Ectodermal cell (in vitro differentiated cells): ENCODE data around the gene CBX4. TPM values are rescaled to one million over a fixed set of nuclear protein-coding genes. Genes with fewer than 3 reads are reported as not detected.

ENCODE experiments used
- H3K27ac ChIP-seq: 2 replicates; pipeline ENCODE4 v1.7.0; 2013; ENCODE audit warnings: mild to moderate bottlenecking, low read depth, low read length; ENCODE audit not compliant: insufficient read depth, poor library complexity, severe bottlenecking
- H3K27me3 ChIP-seq: 2 replicates; pipeline ENCODE4 v1.7.0; 2013; ENCODE audit warnings: mild to moderate bottlenecking, low read length; ENCODE audit not compliant: insufficient read depth, control insufficient read depth, poor library complexity, severe bottlenecking
- H3K36me3 ChIP-seq: one replicate; pipeline ENCODE4 v1.7.0; 2013; ENCODE audit warnings: low read length; ENCODE audit not compliant: control insufficient read depth, insufficient read depth
- H3K4me1 ChIP-seq: one replicate; pipeline ENCODE4 v1.7.0; 2013; ENCODE audit warnings: low read length; ENCODE audit not compliant: control insufficient read depth, insufficient read depth
- H3K4me3 ChIP-seq: 2 replicates; pipeline ENCODE4 v1.7.0; 2013; ENCODE audit warnings: low read depth, low read length, control low read depth; ENCODE audit not compliant: insufficient read depth
- H3K9me3 ChIP-seq: 2 replicates; pipeline ENCODE4 v1.7.0; 2013; ENCODE audit warnings: mild to moderate bottlenecking, low read length, moderate library complexity; ENCODE audit not compliant: control insufficient read depth
- WGBS, 2 experiments: methylation state at CpG; one replicate each; pipeline ENCODE4 v1.1.7; 2013; ENCODE audit warnings: missing lambda C conversion rate in 2 of 2; 5-methylcytosine and 5-hydroxymethylcytosine counted together
- polyA plus RNA-seq, 4 experiments: library from polyadenylated mRNA; stranded (reverse); fragments of 50-300 nt; gene quantifications; one replicate each; pipeline ENCODE4 v1.2.3, GENCODE V29; 2013

Gene CBX4
- 9.8 TPM for polyA plus RNA-seq (2013, experiment 1 of 4)
- 10.1 TPM for polyA plus RNA-seq (2013, experiment 2 of 4)
- polyA plus RNA-seq (2013, experiment 3 of 4): 8.3 TPM
- 6.7 TPM for polyA plus RNA-seq (2013, experiment 4 of 4)

GRCh38 chr17:79839356-79840268 is at the start of gene CBX4:
Gene CBX4, minus strand, starts transcription at chr17:79839440. Its CDS starts 189 bp downstream, at chr17:79839251.
- peaks cover 88% of the 10 kb centered on the region for H3K27me3 ChIP-seq
- H3K27ac ChIP-seq: peak within 1 kb of the TSS; percentile 50
- peaks cover 44% of the 10 kb centered on the region for H3K4me1 ChIP-seq

GRCh38 chr17:79888009-79888540 is 48.8 kb upstream of the CBX4 start:
- no peak overlapping the region for H3K4me3 ChIP-seq
- no peaks in the 10 kb centered on the region for H3K36me3 ChIP-seq
- H3K9me3 ChIP-seq: no peaks in the 10 kb centered on the region
- WGBS, 2 experiments: 91 to 94% methylated on average over 17 of the region's 17 CpGs
- H3K4me1 ChIP-seq: no peaks in the 10 kb centered on the region
- H3K27ac ChIP-seq: no peak overlapping the region
- no peaks in the 10 kb centered on the region for H3K27me3 ChIP-seq

More at GRCh38 chr17:79839356-79840268, at the start of gene CBX4:
- Histone ChIP-seq H3K36me3 (no peaks in the 10 kb centered on the region), H3K4me3 (peak within 1 kb of the TSS; percentile 58), H3K9me3 (no peaks in the 10 kb centered on the region)
- 1 to 2% methylated on average over 103 of the region's 103 CpGs for WGBS, 2 experiments

DNA sequence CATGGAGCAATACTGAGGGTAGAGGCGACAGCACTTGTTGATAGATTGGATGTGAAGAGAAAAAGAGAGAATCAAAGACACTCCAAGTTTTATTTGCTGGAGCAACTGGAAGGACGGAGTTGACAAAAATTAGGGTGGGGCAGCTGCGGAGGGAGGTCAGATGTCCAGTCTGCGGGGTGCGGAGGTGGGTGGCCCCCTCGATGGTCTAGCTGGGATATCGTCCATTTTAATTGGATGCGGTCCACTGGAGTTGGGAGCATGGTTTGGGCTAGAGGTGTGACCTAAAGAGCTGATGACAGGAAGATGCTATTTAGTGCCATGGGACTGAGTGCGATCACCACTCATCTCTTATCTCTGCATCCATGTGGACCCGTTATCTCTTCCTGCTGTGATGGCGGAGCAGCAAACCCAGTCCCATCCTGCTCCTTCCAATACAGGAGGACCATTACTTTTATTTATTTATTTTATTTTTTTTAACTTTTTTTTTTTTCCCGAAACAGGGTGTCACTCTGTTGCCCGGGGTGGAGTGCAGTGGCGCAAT is 48.3 kb upstream of the CBX4 start:
- H3K27ac ChIP-seq: no peak overlapping the region
- no peaks in the 10 kb centered on the region for H3K9me3 ChIP-seq
- H3K27me3 ChIP-seq: no peaks in the 10 kb centered on the region
- H3K4me1 ChIP-seq: no peaks in the 10 kb centered on the region
- WGBS, 2 experiments: 94 to 95% methylated on average over 14 of the region's 14 CpGs
- no peaks in the 10 kb centered on the region for H3K36me3 ChIP-seq
- H3K4me3 ChIP-seq: no peak overlapping the region

DNA sequence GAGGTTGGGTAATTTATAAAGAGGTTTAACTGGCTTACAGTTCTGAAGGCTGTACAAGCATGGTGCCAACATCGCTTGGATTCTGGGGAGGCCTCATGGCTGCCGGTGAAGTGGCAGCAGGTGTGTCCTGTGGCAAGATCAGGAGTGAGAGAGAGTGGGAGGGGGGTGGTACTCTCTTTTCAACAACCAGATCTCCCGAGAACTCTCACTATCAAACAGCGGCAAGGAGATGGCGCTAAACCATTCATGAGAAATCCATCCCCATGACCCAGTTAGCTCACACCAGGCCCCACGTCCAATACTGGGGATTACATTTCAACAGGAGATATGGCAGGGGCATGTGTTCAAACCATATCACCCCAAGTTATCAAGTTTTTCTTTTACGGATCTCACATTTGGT is 44.0 kb upstream of the CBX4 start:
- H3K4me1 ChIP-seq: no peaks in the 10 kb centered on the region
- WGBS, 2 experiments: 78 to 79% methylated on average over 7 of the region's 7 CpGs
- H3K27me3 ChIP-seq: no peaks in the 10 kb centered on the region
- H3K36me3 ChIP-seq: no peaks in the 10 kb centered on the region
- H3K9me3 ChIP-seq: no peaks in the 10 kb centered on the region
- no peak overlapping the region for H3K4me3 ChIP-seq
- no peak overlapping the region for H3K27ac ChIP-seq

DNA sequence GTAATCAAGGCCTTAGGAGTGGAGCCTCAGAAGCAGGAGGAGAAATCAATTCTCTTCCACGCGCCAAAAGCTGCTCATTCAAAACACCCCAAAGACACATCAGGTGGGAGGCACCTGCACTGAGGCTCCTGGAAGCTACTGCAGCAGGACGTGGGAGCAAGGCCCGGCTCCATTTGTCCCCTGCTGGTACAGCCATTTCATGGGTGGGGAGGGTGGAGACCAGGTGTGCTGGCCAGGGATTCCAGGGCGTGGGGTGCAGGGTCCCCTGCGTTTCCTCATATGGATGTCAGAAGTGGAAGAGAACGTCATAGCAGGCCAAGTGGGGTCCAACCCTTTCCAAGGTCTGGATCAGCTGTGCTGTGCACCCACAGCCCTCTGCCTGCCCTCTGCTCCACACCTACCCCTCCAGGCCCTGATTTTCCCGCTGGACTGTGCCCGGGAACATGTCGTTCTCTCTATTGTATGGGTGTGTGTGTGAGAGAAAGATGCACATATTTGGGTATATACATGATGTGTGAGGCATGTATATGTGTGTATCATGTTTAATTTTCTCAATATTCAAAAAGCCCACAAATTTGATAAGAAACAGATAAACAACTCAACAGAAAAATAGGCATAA is 39.2 kb upstream of the CBX4 start:
- no peaks in the 10 kb centered on the region for H3K27me3 ChIP-seq
- H3K36me3 ChIP-seq: no peaks in the 10 kb centered on the region
- WGBS, 2 experiments: 90 to 93% methylated on average over 8 to 10 of the region's 10 CpGs
- H3K9me3 ChIP-seq: no peaks in the 10 kb centered on the region
- no peaks in the 10 kb centered on the region for H3K4me1 ChIP-seq
- H3K27ac ChIP-seq: no peak overlapping the region
- no peak overlapping the region for H3K4me3 ChIP-seq

- 81 to 86% methylated on average over 6 of the region's 6 CpGs for WGBS, 2 experiments
Measured at GRCh38 chr17:79877041-79877440, 37.8 kb upstream of the CBX4 start.

GRCh38 chr17:79875511-79875910 is 36.3 kb upstream of the CBX4 start:
- no peak overlapping the region for H3K4me3 ChIP-seq
- no peaks in the 10 kb centered on the region for H3K4me1 ChIP-seq
- no peaks in the 10 kb centered on the region for H3K27me3 ChIP-seq
- 91 to 93% methylated on average over 4 of the region's 4 CpGs for WGBS, 2 experiments
- H3K36me3 ChIP-seq: no peaks in the 10 kb centered on the region
- H3K27ac ChIP-seq: no peak overlapping the region
- H3K9me3 ChIP-seq: no peaks in the 10 kb centered on the region

More at GRCh38 chr17:79877041-79877440, 37.8 kb upstream of the CBX4 start:
- no peaks in the 10 kb centered on the region for H3K9me3 ChIP-seq
- H3K4me3 ChIP-seq: no peak overlapping the region
- H3K27me3 ChIP-seq: no peaks in the 10 kb centered on the region
- no peaks in the 10 kb centered on the region for H3K36me3 ChIP-seq
- H3K27ac ChIP-seq: no peak overlapping the region
- no peaks in the 10 kb centered on the region for H3K4me1 ChIP-seq

DNA sequence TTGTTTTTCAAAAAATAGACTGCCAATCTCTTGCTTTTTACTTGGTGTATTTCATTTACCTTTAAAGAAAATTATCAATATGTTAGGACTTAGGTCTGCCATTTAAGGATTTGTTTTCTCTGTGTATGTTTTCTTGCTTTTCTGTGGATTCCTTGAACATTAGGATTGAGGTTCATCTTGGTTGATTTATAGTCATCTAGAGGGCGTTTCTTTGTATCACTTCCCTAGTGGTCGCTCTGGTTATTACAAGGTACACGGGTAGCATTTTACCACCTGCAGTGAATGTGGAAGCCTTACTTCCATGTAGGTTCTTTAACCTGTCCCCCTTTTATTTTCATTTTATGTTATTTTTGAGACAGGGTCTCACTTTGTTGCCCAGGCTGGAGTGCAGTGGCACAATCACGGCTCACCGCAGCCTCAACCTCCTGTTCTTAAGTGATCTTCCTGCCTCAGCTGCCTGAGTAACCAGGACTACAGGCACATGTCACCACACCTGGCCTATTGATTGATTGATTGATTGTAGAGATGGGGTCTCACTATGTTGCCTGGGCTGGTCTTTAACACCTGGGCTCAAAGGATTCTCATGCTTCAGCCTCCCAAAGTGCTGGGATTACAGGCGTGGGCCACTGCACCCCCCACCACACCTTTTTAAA is 35.2 kb upstream of the CBX4 start:
- H3K27ac ChIP-seq: no peak overlapping the region
- 58 to 62% methylated on average over 6 of the region's 6 CpGs for WGBS, 2 experiments
- no peaks in the 10 kb centered on the region for H3K36me3 ChIP-seq
- H3K9me3 ChIP-seq: no peaks in the 10 kb centered on the region
- no peaks in the 10 kb centered on the region for H3K27me3 ChIP-seq
- peaks cover 5% of the 10 kb centered on the region for H3K4me1 ChIP-seq
- no peak overlapping the region for H3K4me3 ChIP-seq

DNA sequence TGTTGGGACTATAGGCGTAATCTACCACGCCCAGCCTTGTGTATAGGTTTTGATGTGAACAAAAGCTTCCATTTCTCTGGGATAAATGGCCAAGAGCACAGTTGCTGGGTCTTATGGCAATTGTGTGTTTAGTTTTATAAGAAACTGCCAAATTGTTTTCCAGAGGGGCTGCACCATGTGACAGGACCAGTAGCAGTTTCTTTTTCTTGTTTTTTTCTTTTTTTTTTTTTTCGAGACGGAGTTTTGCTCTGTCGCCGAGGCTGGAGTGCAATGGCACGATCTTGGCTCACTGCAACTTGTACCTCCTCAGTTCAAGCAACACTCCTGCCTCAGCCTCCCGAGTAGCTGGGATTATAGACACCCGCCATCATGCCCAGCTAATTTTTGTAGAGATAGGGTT is 34.3 kb upstream of the CBX4 start:
- peaks cover 12% of the 10 kb centered on the region for H3K4me1 ChIP-seq
- 91 to 95% methylated on average over 9 of the region's 9 CpGs for whole genome bisulfite sequencing, 2 experiments
- H3K27me3 ChIP-seq: no peaks in the 10 kb centered on the region
- H3K27ac ChIP-seq: no peak overlapping the region
- no peak overlapping the region for H3K4me3 ChIP-seq
- H3K9me3 ChIP-seq: no peaks in the 10 kb centered on the region
- H3K36me3 ChIP-seq: no peaks in the 10 kb centered on the region
